D721Med (cell line): ENCODE measurements around the gene PKIG.

Experiments used
- DNase-seq: peaks from one replicate; pipeline ENCODE4 v3.0.0; 2011; ENCODE audit warnings: low spot score; ENCODE audit not compliant: insufficient read length
- FAIRE-seq: peaks from 2 replicates; lab custom pipeline; 2011; peaks lifted over from hg19 to GRCh38; lab: Jason Lieb, UNC
- TF ChIP-seq, protein P1 (sequence below): IDR thresholded peaks from 2 replicates; pipeline ENCODE4 v1.5.1; 2012; ENCODE audit warnings: mild to moderate bottlenecking, control low read depth; ENCODE audit not compliant: insufficient read depth; ENCODE audit errors: missing control alignments

Gene PKIG

DNA sequence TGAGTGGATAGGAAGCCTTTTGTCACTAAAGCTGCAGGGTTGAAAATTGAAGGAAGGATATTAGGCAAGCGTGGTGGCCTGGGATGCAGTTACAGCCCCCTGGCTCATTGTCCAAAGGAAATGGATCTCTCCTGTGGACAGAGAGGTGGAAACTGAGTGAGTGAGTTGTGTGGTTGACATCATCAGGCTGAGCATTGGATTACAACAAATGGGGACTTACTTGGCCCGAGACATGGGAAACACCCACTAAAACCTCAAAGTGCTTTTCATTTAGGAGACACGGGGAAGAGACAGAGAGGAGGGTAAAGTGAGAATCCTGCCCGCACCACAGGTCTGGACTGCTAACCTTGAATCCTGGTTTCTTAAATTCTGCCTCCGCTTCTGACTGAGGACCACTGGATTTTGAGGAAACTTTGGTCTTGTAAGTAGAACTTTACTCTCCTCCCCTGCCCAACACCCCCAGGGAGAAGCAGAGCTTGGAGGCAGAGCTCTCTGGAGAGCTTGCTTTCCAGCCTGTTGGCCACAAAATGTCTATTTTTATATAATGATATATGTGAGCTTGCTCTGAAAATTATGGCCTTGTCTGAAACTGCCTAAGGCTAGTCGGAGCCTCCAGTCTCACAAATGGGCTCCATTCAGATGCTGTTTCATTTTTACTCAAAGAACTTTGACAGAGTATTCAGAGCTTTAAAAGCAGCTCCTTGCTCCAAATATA is at the start of gene PKIG:
TSS of gene PKIG (plus strand) at position 269 of the 715 bp plus-strand sequence. CDS start 31,978 bp downstream, outside the sequence.
- DNase-seq: no peak
- TF ChIP-seq, protein P1, sequence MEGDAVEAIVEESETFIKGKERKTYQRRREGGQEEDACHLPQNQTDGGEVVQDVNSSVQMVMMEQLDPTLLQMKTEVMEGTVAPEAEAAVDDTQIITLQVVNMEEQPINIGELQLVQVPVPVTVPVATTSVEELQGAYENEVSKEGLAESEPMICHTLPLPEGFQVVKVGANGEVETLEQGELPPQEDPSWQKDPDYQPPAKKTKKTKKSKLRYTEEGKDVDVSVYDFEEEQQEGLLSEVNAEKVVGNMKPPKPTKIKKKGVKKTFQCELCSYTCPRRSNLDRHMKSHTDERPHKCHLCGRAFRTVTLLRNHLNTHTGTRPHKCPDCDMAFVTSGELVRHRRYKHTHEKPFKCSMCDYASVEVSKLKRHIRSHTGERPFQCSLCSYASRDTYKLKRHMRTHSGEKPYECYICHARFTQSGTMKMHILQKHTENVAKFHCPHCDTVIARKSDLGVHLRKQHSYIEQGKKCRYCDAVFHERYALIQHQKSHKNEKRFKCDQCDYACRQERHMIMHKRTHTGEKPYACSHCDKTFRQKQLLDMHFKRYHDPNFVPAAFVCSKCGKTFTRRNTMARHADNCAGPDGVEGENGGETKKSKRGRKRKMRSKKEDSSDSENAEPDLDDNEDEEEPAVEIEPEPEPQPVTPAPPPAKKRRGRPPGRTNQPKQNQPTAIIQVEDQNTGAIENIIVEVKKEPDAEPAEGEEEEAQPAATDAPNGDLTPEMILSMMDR: no peak
- no peak for FAIRE-seq

DNA sequence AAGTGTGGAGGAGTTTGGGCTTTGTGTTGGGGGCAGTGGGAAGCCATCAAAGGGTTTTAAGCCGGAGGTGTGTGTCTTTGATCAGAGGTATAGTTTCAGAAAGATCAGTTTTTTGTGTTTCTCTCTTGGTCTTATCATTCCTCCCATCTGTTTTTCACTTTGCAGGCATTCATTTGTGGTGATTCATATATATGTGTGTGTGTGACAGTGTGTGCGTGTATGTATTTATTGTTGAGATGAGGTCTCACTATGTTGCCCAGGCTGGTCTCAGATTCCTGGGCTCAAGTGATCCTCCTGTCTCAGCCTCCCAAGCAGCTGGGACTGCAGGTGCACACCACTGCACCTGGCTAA is 49.4 kb upstream of the PKIG start:
- FAIRE-seq (no peak), DNase-seq (no peak)
- TF ChIP-seq, protein P1: no peak

DNA sequence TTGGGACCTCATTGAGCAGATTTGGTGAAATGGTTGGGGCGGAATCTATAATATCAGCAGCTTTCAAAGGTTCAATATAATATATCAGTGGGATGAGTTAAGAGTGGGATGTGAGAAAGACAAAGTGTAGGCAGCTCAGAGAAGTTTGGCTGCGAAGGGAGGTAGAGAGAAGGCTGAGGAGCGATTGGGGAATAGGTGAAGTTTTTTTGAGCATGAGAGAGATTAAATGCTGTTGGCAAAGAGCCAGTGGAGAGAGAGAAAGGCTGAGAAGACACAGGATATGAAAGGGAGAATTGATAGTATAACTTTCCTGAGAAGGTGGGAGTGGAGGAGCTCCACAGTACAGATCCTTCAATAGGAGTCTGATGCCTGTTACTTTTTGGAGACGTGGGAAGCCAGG is 48.5 kb upstream of the PKIG start:
- TF ChIP-seq, protein P1: no peak
- FAIRE-seq: no peak

DNA sequence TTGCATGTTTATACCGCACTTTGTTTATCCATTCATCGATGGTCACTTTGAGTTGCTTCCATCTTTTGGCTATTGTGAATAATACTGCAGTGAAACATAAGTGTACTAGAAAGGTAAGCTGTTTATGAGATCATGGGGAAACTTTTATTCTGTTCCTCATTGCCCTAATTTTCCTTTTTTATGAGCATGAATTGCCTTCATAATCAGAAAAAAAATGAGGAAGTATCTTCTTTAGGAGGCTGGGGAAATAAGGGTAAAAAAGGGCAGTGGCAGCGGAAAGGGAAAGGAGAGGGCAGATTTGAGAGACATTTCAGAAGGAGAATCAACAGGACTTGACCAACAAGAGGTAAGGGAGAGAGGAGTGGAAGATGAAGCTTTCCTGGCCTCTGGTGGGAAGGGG is 46.2 kb upstream of the PKIG start:
- TF ChIP-seq, protein P1: no peak
- FAIRE-seq (no peak), DNase-seq (no peak)

More for the DNA sequence above, 48.5 kb upstream of the PKIG start:
- no peak for DNase-seq

DNA sequence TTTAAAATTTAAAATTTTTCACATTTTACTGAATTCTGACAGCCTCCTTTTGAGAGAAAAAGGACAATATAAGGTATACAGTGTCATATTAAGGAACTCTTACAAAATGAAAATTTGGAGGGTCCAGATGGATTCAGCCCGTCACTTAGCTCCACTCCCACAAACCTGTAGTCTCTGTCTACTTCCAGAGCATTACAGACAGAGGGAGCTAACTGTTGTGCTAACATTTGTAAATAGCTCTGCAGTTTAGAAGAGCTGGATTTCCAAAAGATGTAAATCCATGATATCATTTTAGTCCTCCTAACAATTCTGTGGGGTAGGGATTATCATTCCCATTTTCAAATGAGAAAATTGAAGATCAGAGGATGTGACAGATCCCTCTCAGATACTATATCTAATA is 44.4 kb upstream of the PKIG start:
- TF ChIP-seq, protein P1: no peak
- DNase-seq (no peak), FAIRE-seq (no peak)

- DNase-seq: no peak
- no peak for FAIRE-seq
- TF ChIP-seq, protein P1: no peak
Observed at GRCh38 chr20:44540834-44541233, 41.5 kb upstream of the PKIG start.

DNA sequence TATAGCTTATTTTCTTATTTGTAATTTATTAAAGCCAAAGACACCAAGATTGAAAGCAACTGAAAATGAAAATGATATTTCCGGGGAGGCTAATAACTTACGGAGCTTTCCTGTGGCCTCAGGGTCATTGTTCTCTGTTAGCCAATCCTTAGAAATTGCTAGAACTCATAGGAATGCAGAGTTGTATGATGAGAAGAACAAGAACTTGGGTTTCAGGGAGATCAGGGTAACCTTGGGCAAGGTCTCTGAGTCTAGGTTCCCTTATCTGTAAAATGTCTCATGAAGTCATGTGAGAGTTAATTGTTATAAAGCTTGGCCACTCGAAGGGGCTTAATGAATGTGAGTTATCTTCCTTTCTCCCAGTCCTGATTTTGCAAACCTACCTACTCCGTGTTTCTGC is 40.4 kb upstream of the PKIG start:
- DNase-seq (no peak), FAIRE-seq (no peak)
- TF ChIP-seq, protein P1: no peak
